Mesendoderm (in vitro differentiated cells): ENCODE measurements around the gene ASXL1.
"Not testable (repeated sequence)": the region's sequence is repeated elsewhere in the genome, so short reads cannot be mapped to it uniquely, and the experiment has no call there.

Experiments used
- DNase-seq: peaks from one replicate; pipeline ENCODE4 v3.0.0; 2013
- H2AK5ac ChIP-seq: 2 replicates; pipeline ENCODE4 v1.6.1; 2013; ENCODE audit warnings: low read length, inconsistent platforms
- H2BK120ac ChIP-seq: 2 replicates; pipeline ENCODE4 v1.6.1; 2013; ENCODE audit warnings: low read depth, mild to moderate bottlenecking, low read length, moderate library complexity, mixed read lengths
- H2BK15ac ChIP-seq: replicated peaks from 2 replicates; pipeline ENCODE4 v1.6.1; 2013; ENCODE audit warnings: low read depth, mild to moderate bottlenecking, moderate library complexity
- H2BK5ac ChIP-seq: 2 replicates; pipeline ENCODE4 v1.6.1; 2013; ENCODE audit warnings: low read length, inconsistent platforms
- H3K18ac ChIP-seq: 2 replicates; pipeline ENCODE4 v1.6.1; 2013; ENCODE audit warnings: mild to moderate bottlenecking, low read length, mixed read lengths
- H3K23ac ChIP-seq: one replicate; pipeline ENCODE4 v1.6.1; 2013; ENCODE audit warnings: low read length
- H3K27ac ChIP-seq: 2 replicates; pipeline ENCODE4 v1.5.1; 2013; ENCODE audit warnings: low read depth, mild to moderate bottlenecking, inconsistent platforms, low read length, moderate library complexity
- H3K27me3 ChIP-seq: 2 replicates; pipeline ENCODE4 v1.6.1; 2013; ENCODE audit warnings: low read length, control low read depth, mild to moderate bottlenecking, inconsistent platforms; ENCODE audit not compliant: insufficient read depth, poor library complexity
- H3K36me3 ChIP-seq: 2 replicates; pipeline ENCODE4 v1.6.1; 2013; ENCODE audit warnings: low read length, inconsistent platforms; ENCODE audit not compliant: control insufficient read depth, insufficient read depth
- H3K4ac ChIP-seq: one replicate; pipeline ENCODE4 v1.6.1; 2013; ENCODE audit warnings: low read depth, mild to moderate bottlenecking, low read length, moderate library complexity
- H3K4me1 ChIP-seq: 2 replicates; pipeline ENCODE4 v1.6.1; 2013; ENCODE audit warnings: low read depth, low read length, inconsistent platforms; ENCODE audit not compliant: control insufficient read depth
- H3K4me2 ChIP-seq: 2 replicates; pipeline ENCODE4 v1.6.1; 2013; ENCODE audit warnings: low read length
- H3K4me3 ChIP-seq: 2 replicates; pipeline ENCODE4 v1.5.1; 2013; ENCODE audit warnings: mild to moderate bottlenecking, low read length
- H3K56ac ChIP-seq: one replicate; pipeline ENCODE4 v1.6.1; 2013; ENCODE audit warnings: low read length
- H3K79me1 ChIP-seq: 2 replicates; pipeline ENCODE4 v1.6.1; 2013; ENCODE audit warnings: low read length, inconsistent platforms
- H3K79me2 ChIP-seq: 2 replicates; pipeline ENCODE4 v1.6.1; 2013; ENCODE audit warnings: mild to moderate bottlenecking, low read length; ENCODE audit not compliant: control insufficient read depth, insufficient read depth
- H3K9ac ChIP-seq: 2 replicates; pipeline ENCODE4 v1.6.1; 2013; ENCODE audit warnings: low read length, inconsistent platforms
- H4K5ac ChIP-seq: one replicate; pipeline ENCODE4 v1.6.1; 2013; ENCODE audit warnings: low read length
- H4K8ac ChIP-seq: one replicate; pipeline ENCODE4 v1.6.1; 2013; ENCODE audit warnings: low read depth, mild to moderate bottlenecking, control low read depth, low read length, moderate library complexity
- WGBS: extraction: QIAGEN DNeasy Blood & Tissue Kit; methylation state at CpG from one replicate; pipeline ENCODE4 v1.1.7; 2013; ENCODE audit warnings: low lambda C conversion rate, missing lambda C conversion rate; ENCODE audit not compliant: insufficient coverage; ENCODE audit errors: extremely low coverage; 5-methylcytosine and 5-hydroxymethylcytosine counted together

Gene ASXL1

DNA sequence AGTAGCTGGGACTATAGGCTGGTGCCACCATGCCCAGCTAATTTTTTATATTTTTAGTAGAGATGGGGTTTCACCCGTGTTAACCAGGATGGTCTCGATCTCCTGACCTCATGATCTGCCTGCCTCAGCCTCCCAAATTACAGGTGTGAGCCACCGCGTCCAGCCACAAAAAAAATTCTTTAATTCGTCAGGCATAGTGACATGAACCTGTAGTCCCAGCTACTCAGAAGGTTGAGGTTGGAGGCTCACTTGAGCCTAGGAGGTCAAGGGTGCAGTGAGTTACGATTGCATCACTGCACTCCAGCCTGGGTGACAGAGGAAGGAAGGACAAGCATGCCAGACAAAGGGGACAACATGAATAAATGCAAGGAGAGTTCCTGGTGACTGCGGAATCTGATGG lies 19.5 kb upstream of the ASXL1 start:
- Histone ChIP-seq H2BK5ac (no peak overlapping the region), H3K9ac (no peak overlapping the region), H2AK5ac (no peak overlapping the region), H3K27ac (no peak overlapping the region), H3K4me2 (no peak overlapping the region), H3K27me3 (no peaks in the 10 kb centered on the region), H3K23ac (no peak overlapping the region), H3K79me1 (no peaks in the 10 kb centered on the region), H3K4me3 (no peak overlapping the region), H3K36me3 (no peaks in the 10 kb centered on the region), H3K4me1 (no peaks in the 10 kb centered on the region), H3K56ac (no peak overlapping the region), H3K4ac (no peak overlapping the region), H3K18ac (no peak overlapping the region), H4K8ac (no peak overlapping the region), H2BK15ac (no peak overlapping the region), H3K79me2 (no peaks in the 10 kb centered on the region), H2BK120ac (no peak overlapping the region), H4K5ac (no peak overlapping the region)
- peak; percentile 11 for DNase-seq
- WGBS: no CpG with 5 or more reads among the region's 7 CpGs

DNA sequence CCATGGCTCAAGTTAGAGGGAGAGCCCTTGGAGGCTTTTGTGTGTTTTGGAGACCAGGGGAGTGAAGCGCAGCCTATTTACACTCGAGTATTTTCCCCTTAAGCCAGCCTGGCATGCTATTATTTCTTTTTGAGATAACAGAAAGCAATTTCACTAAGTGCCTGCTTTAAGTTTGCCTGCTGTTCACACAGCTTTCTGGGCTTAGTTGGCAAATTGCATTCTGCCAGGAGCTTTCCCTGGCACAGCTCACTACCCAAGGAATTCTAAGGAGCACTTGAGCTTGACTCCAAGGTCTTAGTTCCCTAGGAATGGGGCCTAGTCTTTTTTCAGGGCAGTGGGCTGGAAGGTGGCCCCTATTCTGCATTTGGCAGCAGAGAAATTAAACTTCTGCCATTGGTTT lies 19.0 kb upstream of the ASXL1 start:
- Histone ChIP-seq H4K5ac (no peak overlapping the region), H3K4me3 (no peak overlapping the region), H3K79me1 (no peaks in the 10 kb centered on the region), H3K18ac (no peak overlapping the region), H2BK120ac (no peak overlapping the region), H3K27me3 (no peaks in the 10 kb centered on the region), H2BK15ac (no peak overlapping the region), H3K23ac (no peak overlapping the region), H2BK5ac (no peak overlapping the region), H3K4me2 (no peak overlapping the region), H3K4ac (no peak overlapping the region), H3K9ac (no peak overlapping the region), H3K4me1 (no peaks in the 10 kb centered on the region), H4K8ac (no peak overlapping the region), H3K27ac (no peak overlapping the region), H2AK5ac (no peak overlapping the region), H3K56ac (no peak overlapping the region), H3K79me2 (no peaks in the 10 kb centered on the region), H3K36me3 (no peaks in the 10 kb centered on the region)
- no peak for DNase-seq
- no CpG with 5 or more reads among the region's 2 CpGs for WGBS

DNA sequence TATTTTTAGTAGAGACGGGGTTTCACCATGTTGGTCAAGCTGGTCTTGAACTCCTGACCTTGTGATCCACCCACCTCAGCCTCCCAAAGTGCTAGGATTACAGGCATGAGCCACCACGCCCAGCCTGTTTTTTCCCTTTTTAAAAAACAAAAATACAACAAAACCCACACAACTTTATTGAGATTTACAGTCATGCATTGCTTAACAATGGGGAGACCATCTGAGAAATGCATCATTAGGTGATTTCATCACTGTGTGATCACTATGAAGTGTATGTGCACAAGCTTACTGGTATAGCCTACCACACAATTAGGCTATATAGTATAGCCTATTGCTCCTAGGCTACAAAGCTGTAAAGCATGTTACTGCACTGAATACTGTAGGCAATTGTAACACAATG lies 17.1 kb upstream of the ASXL1 start:
- not testable (repeated sequence) for H3K4me2 ChIP-seq, H3K27ac ChIP-seq, H4K5ac ChIP-seq, H3K79me1 ChIP-seq, H3K4me1 ChIP-seq, H3K27me3 ChIP-seq, H3K56ac ChIP-seq, H3K4me3 ChIP-seq, H2AK5ac ChIP-seq, DNase-seq, H3K4ac ChIP-seq, H4K8ac ChIP-seq, H3K18ac ChIP-seq, H3K23ac ChIP-seq, H2BK15ac ChIP-seq, H3K36me3 ChIP-seq, H2BK120ac ChIP-seq, H3K9ac ChIP-seq, H2BK5ac ChIP-seq, H3K79me2 ChIP-seq
- no CpG with 5 or more reads among the region's 2 CpGs for WGBS

DNA sequence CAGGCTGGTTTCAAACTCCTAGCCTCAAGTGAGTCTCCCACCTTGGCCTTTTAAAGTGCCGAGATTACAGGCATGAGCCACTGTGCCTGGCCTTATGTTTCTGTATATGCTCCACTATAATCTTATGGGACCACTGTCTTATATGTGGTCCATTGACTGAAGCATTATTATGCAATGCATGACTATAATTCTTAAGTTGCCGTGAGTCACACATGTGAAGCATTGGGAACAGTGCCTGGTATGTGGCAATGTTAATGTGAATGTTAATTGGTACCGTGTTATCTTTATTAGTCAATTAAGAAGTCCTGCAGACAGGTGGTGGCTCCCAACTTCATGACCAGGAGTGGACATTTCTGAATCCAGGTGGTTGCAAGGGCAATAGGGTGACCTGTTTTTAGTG lies 14.7 kb upstream of the ASXL1 start:
- no peak overlapping the region for H3K4ac ChIP-seq
- no peak overlapping the region for H3K27ac ChIP-seq
- H3K18ac ChIP-seq: no peak overlapping the region
- no peak overlapping the region for H4K5ac ChIP-seq
- no peak for DNase-seq
- H3K4me3 ChIP-seq: no peak overlapping the region
- no peaks in the 10 kb centered on the region for H3K79me2 ChIP-seq
- no peak overlapping the region for H2AK5ac ChIP-seq
- H2BK120ac ChIP-seq: no peak overlapping the region
- no peak overlapping the region for H3K4me2 ChIP-seq
- H4K8ac ChIP-seq: no peak overlapping the region
- H3K4me1 ChIP-seq: no peaks in the 10 kb centered on the region
- H3K9ac ChIP-seq: no peak overlapping the region
- WGBS: no CpG with 5 or more reads among the region's 3 CpGs
- H3K23ac ChIP-seq: no peak overlapping the region
- no peak overlapping the region for H3K56ac ChIP-seq
- H2BK5ac ChIP-seq: no peak overlapping the region
- no peaks in the 10 kb centered on the region for H3K36me3 ChIP-seq
- H3K79me1 ChIP-seq: no peaks in the 10 kb centered on the region
- no peaks in the 10 kb centered on the region for H3K27me3 ChIP-seq
- H2BK15ac ChIP-seq: no peak overlapping the region

DNA sequence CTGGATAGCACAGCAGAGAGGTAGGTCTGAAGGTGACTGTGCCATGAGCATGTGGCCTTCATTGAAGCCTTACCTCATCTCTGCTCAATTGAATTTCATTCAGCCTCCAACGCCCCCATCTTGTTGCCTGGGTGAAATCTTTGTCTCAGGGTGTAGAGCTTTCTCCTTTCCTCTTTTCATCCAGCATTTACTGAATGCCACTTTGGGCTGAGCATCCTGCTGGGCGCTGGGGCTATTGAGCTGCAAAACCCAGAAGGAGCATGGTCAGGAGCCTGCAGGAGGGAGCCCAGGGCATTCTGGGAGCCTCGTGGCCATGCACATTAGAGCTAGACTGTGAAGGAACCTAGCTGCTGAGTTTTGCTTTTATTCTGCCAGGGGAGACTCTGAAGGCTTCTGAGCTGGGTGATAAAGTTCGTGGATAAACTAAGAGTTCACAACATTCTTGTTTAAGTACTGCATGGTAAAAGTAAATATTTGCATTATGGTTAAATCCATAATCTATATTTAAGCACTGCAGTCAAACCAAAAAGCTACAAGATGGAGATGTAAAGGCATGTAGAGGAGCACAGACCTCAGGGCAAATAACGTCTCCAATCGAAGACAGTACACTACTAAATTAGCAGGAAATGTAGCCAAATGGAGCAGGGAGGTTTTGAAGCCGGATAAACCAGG lies 13.2 kb upstream of the ASXL1 start:
- H3K4me3 ChIP-seq: no peak overlapping the region
- DNase-seq: peak; percentile 26
- no peak overlapping the region for H2BK120ac ChIP-seq
- H4K8ac ChIP-seq: no peak overlapping the region
- H3K9ac ChIP-seq: no peak overlapping the region
- H3K4ac ChIP-seq: no peak overlapping the region
- H3K4me1 ChIP-seq: no peaks in the 10 kb centered on the region
- H2BK5ac ChIP-seq: no peak overlapping the region
- no peak overlapping the region for H3K4me2 ChIP-seq
- H3K36me3 ChIP-seq: no peaks in the 10 kb centered on the region
- H3K79me2 ChIP-seq: no peaks in the 10 kb centered on the region
- H3K56ac ChIP-seq: no peak overlapping the region
- H4K5ac ChIP-seq: no peak overlapping the region
- H3K18ac ChIP-seq: no peak overlapping the region
- no peak overlapping the region for H2BK15ac ChIP-seq
- H2AK5ac ChIP-seq: no peak overlapping the region
- H3K27ac ChIP-seq: no peak overlapping the region
- no CpG with 5 or more reads among the region's 7 CpGs for WGBS
- H3K79me1 ChIP-seq: no peaks in the 10 kb centered on the region
- no peak overlapping the region for H3K23ac ChIP-seq
- H3K27me3 ChIP-seq: no peaks in the 10 kb centered on the region

DNA sequence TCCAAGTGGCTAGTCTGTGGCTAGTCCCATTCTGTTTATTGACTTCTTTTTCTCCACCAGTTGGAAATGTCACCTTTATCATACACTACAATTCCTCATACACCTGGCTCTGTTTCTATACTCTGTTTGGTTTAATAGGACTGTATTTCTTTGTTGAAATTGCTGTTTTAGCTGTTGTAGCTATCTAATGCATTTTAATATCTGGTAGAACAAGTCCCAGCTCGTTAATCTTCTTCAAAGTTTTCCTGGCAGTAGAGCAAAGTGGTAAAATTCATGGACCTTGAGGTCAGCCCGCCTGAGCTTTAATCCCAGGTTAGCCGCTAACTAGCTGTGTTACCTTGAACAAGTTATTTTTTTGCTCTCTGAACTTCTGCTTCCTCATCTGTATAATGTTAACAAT lies 9.9 kb upstream of the ASXL1 start:
- H2BK15ac ChIP-seq: no peak overlapping the region
- H3K27ac ChIP-seq: no peak overlapping the region
- no peak overlapping the region for H3K4me2 ChIP-seq
- no peak overlapping the region for H3K9ac ChIP-seq
- no peak overlapping the region for H2AK5ac ChIP-seq
- H2BK120ac ChIP-seq: no peak overlapping the region
- no peaks in the 10 kb centered on the region for H3K79me2 ChIP-seq
- H3K4ac ChIP-seq: no peak overlapping the region
- DNase-seq: no peak
- H3K4me1 ChIP-seq: no peaks in the 10 kb centered on the region
- H3K79me1 ChIP-seq: no peaks in the 10 kb centered on the region
- H3K18ac ChIP-seq: no peak overlapping the region
- H3K36me3 ChIP-seq: no peaks in the 10 kb centered on the region
- H3K27me3 ChIP-seq: no peaks in the 10 kb centered on the region
- WGBS: no CpG with 5 or more reads among the region's 3 CpGs
- H3K56ac ChIP-seq: no peak overlapping the region
- H4K8ac ChIP-seq: no peak overlapping the region
- no peak overlapping the region for H3K4me3 ChIP-seq
- no peak overlapping the region for H4K5ac ChIP-seq
- H3K23ac ChIP-seq: no peak overlapping the region
- H2BK5ac ChIP-seq: no peak overlapping the region
